ENCODE results near the gene GNB1L. TPM values are rescaled to one million over a fixed set of nuclear protein-coding genes. Genes with fewer than 3 reads are reported as not detected.

Gene GNB1L
- total RNA-seq, 1 experiment from 2014 or later = 15.8 TPM

DNA sequence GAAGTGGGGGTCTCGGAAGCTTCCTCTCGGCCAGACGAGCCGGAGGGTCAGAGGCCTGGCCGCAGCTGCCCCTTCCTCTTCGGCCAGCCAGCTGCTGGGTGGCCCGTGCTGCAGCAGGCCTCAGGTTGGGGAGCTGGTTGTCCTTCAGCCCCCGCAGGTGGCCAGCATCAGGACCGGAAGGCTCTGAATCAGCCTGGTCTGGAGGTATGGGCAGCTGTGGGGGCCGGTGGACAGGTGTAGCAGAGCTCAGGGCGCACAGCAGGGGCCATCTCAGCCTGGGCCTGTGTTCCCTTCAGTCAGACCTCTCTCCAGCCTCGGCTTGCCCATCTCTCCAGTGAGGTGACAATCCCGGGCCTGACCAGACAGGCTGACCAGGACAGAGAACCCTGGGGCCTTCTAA, 107.9 kb downstream of the GNB1L start:
- H3K4me3 Mint-ChIP-seq (ENCODE audit: unreplicated experiment) = no peak overlapping the region
- H3K27ac Mint-ChIP-seq (ENCODE audit: unreplicated experiment) = no peak overlapping the region
- H3K36me3 Mint-ChIP-seq (ENCODE audit: insufficient read depth, unreplicated experiment) = no peaks in the 10 kb centered on the region
- H3K27me3 Mint-ChIP-seq (ENCODE audit: insufficient read depth, unreplicated experiment) = no peaks in the 10 kb centered on the region
- no peak for DNase-seq
- peaks cover 10% of the 10 kb centered on the region for H3K4me1 ChIP-seq
- no peak overlapping the region for H3K4me3 ChIP-seq (ENCODE audit: low read depth, low read length)
- ChIA-PET CTCF (interaction anchor here (0.6 to 1.1 kb wide), 2 partner anchors 10 to 16 kb away, joined by 3 to 4 read pairs; no protein-coding TSS in a partner anchor), POLR2A (no interaction called here)
- H3K9me3 Mint-ChIP-seq (ENCODE audit: unreplicated experiment) = no peaks in the 10 kb centered on the region
- intact Hi-C loops (cut with micrococcal nuclease; ENCODE audit: unreplicated experiment) = no loop called here
- TF ChIP-seq CTCF (IDR thresholded peaks at IDR 0.05; ENCODE audit: insufficient read depth in 1 of 2, low read depth in 1 of 2, low read length in 1 of 2, severe bottlenecking in 1 of 2, unreplicated experiment in 1 of 2) = no peak
- H3K27me3 ChIP-seq (replicated peaks; ENCODE audit: control insufficient read depth, insufficient read depth, low read length) = no peaks in the 10 kb centered on the region; the same call in 1 of the 2 replicates
- no peaks in the 10 kb centered on the region for H3K9me3 ChIP-seq
- no peaks in the 10 kb centered on the region for H3K4me1 Mint-ChIP-seq (ENCODE audit: low read depth, unreplicated experiment)
- H3K36me3 ChIP-seq (ENCODE audit: control insufficient read depth, insufficient read depth, low read length) = no peaks in the 10 kb centered on the region
- no TSS peak for BruUV-seq (replicated peaks)

GRCh38 chr22:19745155-19746101, 109.2 kb downstream of the GNB1L start:
- CTCF ChIA-PET = interaction anchor here (0.9 to 1.1 kb wide), 3 partner anchors 11 to 22 kb away, joined by 3 to 4 read pairs (median 3); partner anchors contain the start of gene GP1BB
- H3K9me3 Mint-ChIP-seq (ENCODE audit: unreplicated experiment) = no peaks in the 10 kb centered on the region
- H3K9me3 ChIP-seq = no peaks in the 10 kb centered on the region

More at GRCh38 chr22:19745155-19746101, 109.2 kb downstream of the GNB1L start:
- H3K27me3 Mint-ChIP-seq (ENCODE audit: insufficient read depth, unreplicated experiment) = no peaks in the 10 kb centered on the region
- H3K27ac Mint-ChIP-seq (ENCODE audit: unreplicated experiment) = no peak overlapping the region
- intact Hi-C loops (cut with micrococcal nuclease; ENCODE audit: unreplicated experiment) = no loop called here
- H3K4me1 Mint-ChIP-seq (ENCODE audit: low read depth, unreplicated experiment) = no peaks in the 10 kb centered on the region
- no peaks in the 10 kb centered on the region for H3K36me3 Mint-ChIP-seq (ENCODE audit: insufficient read depth, unreplicated experiment)
- no peak for DNase-seq
- Histone ChIP-seq H3K27me3 (replicated peaks; ENCODE audit: control insufficient read depth, insufficient read depth, low read length) (no peaks in the 10 kb centered on the region; the same call in 1 of the 2 replicates), H3K4me3 (ENCODE audit: low read depth, low read length) (no peak overlapping the region), H3K4me1 (no peaks in the 10 kb centered on the region), H3K36me3 (ENCODE audit: control insufficient read depth, insufficient read depth, low read length) (no peaks in the 10 kb centered on the region)
- BruUV-seq (replicated peaks) = no TSS peak
- POLR2A ChIA-PET = no interaction called here
- H3K4me3 Mint-ChIP-seq (ENCODE audit: unreplicated experiment) = no peak overlapping the region
- no peak for TF ChIP-seq CTCF (IDR thresholded peaks at IDR 0.05; ENCODE audit: insufficient read depth in 1 of 2, low read depth in 1 of 2, low read length in 1 of 2, severe bottlenecking in 1 of 2, unreplicated experiment in 1 of 2)
